Esophagus squamous epithelium (tissue), 5 donors: ENCODE results near the gene RMDN2. TPM values are rescaled to one million over a fixed set of nuclear protein-coding genes. Genes with fewer than 3 reads are reported as not detected.

ENCODE experiments used
- DNase-seq: peaks from one replicate; lab custom pipeline; 2025; lab: John Stamatoyannopoulos, UW
- H3K27ac ChIP-seq, 4 donors: fragments of 200-600 bp; sonication (generic); one replicate each; pipeline ENCODE4 v1.5.1; 2016 to 2019; ENCODE audit warnings: mild to moderate bottlenecking in 1 of 4
- H3K27me3 ChIP-seq, 4 donors: fragments of 200-600 bp; sonication (generic); 1 replicate in 3 of 4; 2 replicates in 1 of 4; pipeline versions ENCODE4 v1.5.1 to v1.6.0; 2017 to 2021; ENCODE audit warnings: antibody characterized with exemption in 1 of 4
- H3K36me3 ChIP-seq, 3 donors: fragments of 200-600 bp; sonication (generic); one replicate each; pipeline ENCODE4 v1.5.1; 2016 to 2019
- H3K4me1 ChIP-seq, 3 donors: fragments of 200-600 bp; sonication (generic); one replicate each; pipeline ENCODE4 v1.5.1; 2017 to 2019
- H3K4me3 ChIP-seq, 4 donors: fragments of 200-600 bp; sonication (generic); 1 replicate in 3 of 4; 2 replicates in 1 of 4; pipeline ENCODE4 v1.5.1; 2016 to 2019; ENCODE audit warnings: mild to moderate bottlenecking in 2 of 4, moderate library complexity in 1 of 4
- H3K9me3 ChIP-seq, 3 donors: fragments of 200-600 bp; sonication (generic); one replicate each; pipeline ENCODE4 v1.5.1; 2016 to 2019
- POLR2A ChIP-seq, 4 donors: fragments of 450-650 bp; IDR thresholded peaks; one replicate each; pipeline ENCODE4 v1.6.1; 2017; ENCODE audit warnings: antibody characterized with exemption in 4 of 4, mild to moderate bottlenecking in 4 of 4, moderate library complexity in 3 of 4
- WGBS, 2 donors: methylation state at CpG; one replicate each; pipeline ENCODE4 v1.1.5; 2018; 5-methylcytosine and 5-hydroxymethylcytosine counted together
- intact Hi-C: fragments of 100-400 bp; cut with DNase I; formaldehyde crosslinking; loops from one replicate; pipeline ENCODE4 v1.15.0; 2022
- total RNA-seq, 4 donors: library from RNA; depleted of rRNA; stranded (reverse); fragments of >200 nt; gene quantifications; one replicate each; pipeline ENCODE4 v1.1.0, GENCODE V29; 2016
- TF ChIP-seq, protein P1 (sequence below), 6 experiments: fragments of 450-650 bp in 4 of 6; fragments of 200-600 bp in 2 of 6; sonication (generic) in 2 of 6; IDR thresholded peaks; one replicate each; pipeline ENCODE4 v1.5.1; 2016 to 2019; ENCODE audit warnings: antibody characterized with exemption in 6 of 6, mild to moderate bottlenecking in 4 of 6, moderate library complexity in 4 of 6
- donor health status: DM: yes; HTN: yes; CAD: no.

The RMDN2 gene
- total RNA-seq, 4 donors from 2014 or later, result 3.4 to 7.8 (median 4.7) TPM

DNA sequence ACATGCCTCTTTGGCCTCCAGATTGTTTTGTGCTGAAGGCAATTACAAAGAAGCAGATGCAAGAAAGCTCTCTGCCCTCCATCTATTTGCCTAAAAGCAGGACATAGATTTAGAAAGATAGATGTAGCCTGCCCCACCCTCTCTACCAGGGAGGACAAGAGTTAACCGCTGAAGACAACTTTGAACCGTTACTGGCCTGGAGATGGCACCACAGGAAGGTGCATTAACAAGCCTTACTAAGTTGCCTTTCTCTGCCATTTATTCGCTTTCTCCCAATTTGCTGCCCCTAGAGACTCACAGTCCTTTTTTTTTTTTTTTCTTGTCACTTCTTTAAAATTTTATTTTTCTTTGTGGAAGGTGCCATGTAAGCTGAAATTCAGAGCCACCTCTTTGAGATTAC is 28.8 kb upstream of the RMDN2 start:
- H3K4me3 ChIP-seq, result no peak overlapping the region
- WGBS, 2 donors, result 56 to 57% methylated on average over 3 of the region's 3 CpGs
- no peaks in the 10 kb centered on the region for H3K27me3 ChIP-seq
- no peak for DNase-seq
- no peaks in the 10 kb centered on the region for H3K36me3 ChIP-seq
- TF ChIP-seq, protein P1, sequence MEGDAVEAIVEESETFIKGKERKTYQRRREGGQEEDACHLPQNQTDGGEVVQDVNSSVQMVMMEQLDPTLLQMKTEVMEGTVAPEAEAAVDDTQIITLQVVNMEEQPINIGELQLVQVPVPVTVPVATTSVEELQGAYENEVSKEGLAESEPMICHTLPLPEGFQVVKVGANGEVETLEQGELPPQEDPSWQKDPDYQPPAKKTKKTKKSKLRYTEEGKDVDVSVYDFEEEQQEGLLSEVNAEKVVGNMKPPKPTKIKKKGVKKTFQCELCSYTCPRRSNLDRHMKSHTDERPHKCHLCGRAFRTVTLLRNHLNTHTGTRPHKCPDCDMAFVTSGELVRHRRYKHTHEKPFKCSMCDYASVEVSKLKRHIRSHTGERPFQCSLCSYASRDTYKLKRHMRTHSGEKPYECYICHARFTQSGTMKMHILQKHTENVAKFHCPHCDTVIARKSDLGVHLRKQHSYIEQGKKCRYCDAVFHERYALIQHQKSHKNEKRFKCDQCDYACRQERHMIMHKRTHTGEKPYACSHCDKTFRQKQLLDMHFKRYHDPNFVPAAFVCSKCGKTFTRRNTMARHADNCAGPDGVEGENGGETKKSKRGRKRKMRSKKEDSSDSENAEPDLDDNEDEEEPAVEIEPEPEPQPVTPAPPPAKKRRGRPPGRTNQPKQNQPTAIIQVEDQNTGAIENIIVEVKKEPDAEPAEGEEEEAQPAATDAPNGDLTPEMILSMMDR (IDR thresholded peaks at IDR 0.05), result no peak
- TF ChIP-seq POLR2A (IDR thresholded peaks at IDR 0.05), result no peak
- H3K27ac ChIP-seq, result no peak overlapping the region
- H3K4me1 ChIP-seq, result peaks cover 0 to 17% (median 0%) of the 10 kb centered on the region in 3 donors
- intact Hi-C loops, result no loop called here
- no peaks in the 10 kb centered on the region for H3K9me3 ChIP-seq

DNA sequence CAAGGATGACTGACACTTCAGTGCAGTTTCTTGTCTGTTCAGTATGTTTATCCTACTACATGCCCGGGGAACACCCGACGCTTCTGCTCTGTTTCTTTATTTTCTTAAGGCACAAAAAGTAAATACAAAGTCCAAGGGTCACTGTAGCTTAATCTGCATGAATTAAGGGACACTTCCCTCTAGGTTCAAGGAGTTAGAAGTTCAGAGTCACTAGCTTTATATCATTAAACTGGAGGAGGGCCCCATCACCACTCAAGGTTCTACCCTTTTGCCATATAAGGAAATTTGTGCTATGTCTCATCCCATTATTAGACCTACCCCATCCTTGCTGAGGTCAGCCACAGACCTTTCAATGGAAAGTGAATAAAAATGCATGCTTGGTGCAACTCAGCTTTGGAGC is 27.6 kb upstream of the RMDN2 start:
- Histone ChIP-seq H3K27ac (no peak overlapping the region), H3K9me3 (no peaks in the 10 kb centered on the region), H3K4me3 (no peak overlapping the region), H3K36me3 (no peaks in the 10 kb centered on the region), H3K27me3 (no peaks in the 10 kb centered on the region), H3K4me1 (peaks cover 0 to 12% (median 0%) of the 10 kb centered on the region in 3 donors)
- no peak for TF ChIP-seq POLR2A (IDR thresholded peaks at IDR 0.05)
- TF ChIP-seq, protein P1 (IDR thresholded peaks at IDR 0.05), result no peak
- 45 to 49% methylated on average over 3 of the region's 3 CpGs for WGBS, 2 donors
- intact Hi-C loops, result no loop called here
- DNase-seq, result no peak

DNA sequence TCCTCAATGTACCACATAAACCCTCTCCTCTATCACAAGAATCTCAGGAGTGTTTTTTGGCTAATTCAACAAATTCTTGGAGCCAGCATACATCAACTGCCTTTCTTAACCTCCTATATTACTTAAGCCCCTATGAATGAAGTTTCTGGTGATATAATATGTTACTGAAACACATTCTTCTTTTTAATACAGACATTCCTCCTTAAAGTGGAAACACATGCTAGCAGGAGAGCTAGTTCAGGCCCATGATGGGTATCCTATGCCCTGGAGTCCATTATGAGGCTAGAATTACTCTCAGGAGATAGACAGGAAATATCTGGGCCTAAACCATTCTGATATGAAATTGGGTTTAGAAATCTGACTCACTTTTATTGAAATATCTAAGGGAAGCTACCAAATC is 26.6 kb upstream of the RMDN2 start:
- no peak for DNase-seq
- no peak overlapping the region for H3K4me3 ChIP-seq
- H3K36me3 ChIP-seq, result no peaks in the 10 kb centered on the region
- peaks cover 0 to 11% (median 0%) of the 10 kb centered on the region in 3 donors for H3K4me1 ChIP-seq
- no peak overlapping the region for H3K27ac ChIP-seq
- intact Hi-C loops, result no loop called here
- H3K9me3 ChIP-seq, result no peaks in the 10 kb centered on the region
- no peaks in the 10 kb centered on the region for H3K27me3 ChIP-seq
- TF ChIP-seq POLR2A (IDR thresholded peaks at IDR 0.05), result no peak
- TF ChIP-seq, protein P1 (IDR thresholded peaks at IDR 0.05), result no peak

DNA sequence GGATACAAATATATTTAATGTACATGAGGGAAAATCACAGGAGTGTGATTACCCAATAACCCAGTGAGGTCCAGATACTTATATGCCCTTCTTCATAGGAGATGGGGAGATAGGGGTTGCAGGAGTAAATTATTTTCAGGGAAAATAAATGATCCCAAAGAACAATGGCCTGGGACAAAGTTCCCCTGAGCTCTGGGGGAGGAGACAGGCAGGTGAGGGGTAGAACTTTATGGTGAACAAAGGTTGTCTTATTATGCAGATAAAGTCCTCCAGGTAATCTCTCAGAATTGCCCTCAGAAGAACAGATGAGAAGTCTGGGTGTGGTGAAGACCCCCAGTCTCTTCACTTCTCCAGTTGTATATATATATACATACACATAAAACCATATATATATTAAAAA is 22.1 kb upstream of the RMDN2 start:
- Histone ChIP-seq H3K4me1 (peaks cover 0 to 8% (median 0%) of the 10 kb centered on the region in 3 donors), H3K27me3 (no peaks in the 10 kb centered on the region), H3K9me3 (no peaks in the 10 kb centered on the region), H3K4me3 (no peak overlapping the region), H3K27ac (no peak overlapping the region), H3K36me3 (no peaks in the 10 kb centered on the region)
- intact Hi-C loops, result no loop called here
- no peak for TF ChIP-seq POLR2A (IDR thresholded peaks at IDR 0.05)
- TF ChIP-seq, protein P1 (IDR thresholded peaks at IDR 0.05), result no peak
- DNase-seq, result no peak

DNA sequence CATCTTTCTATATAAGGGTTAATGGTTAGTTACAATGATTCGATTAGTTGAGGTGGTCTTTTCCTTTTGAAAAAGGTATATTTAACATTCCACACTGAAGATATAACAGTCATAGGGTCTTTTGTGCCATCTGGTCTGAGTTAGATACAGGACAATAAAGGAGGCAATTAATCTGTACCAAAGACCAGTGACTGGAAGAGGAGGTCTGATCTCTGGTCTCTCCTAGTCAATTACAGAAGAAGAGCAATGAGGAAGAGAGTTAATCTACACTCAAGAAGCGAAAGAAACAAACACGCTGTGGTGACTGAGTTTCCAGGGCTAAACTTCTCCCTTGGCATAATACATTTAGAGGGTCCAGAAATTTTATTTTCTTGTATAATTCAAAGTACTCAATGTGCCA is 20.7 kb upstream of the RMDN2 start:
- Histone ChIP-seq H3K36me3 (no peaks in the 10 kb centered on the region), H3K4me1 (peaks cover 0 to 8% (median 0%) of the 10 kb centered on the region in 3 donors), H3K4me3 (no peak overlapping the region), H3K27me3 (no peaks in the 10 kb centered on the region), H3K9me3 (no peaks in the 10 kb centered on the region), H3K27ac (no peak overlapping the region)
- no peak for DNase-seq
- intact Hi-C loops, result no loop called here
- 80 to 82% methylated on average over 3 of the region's 3 CpGs for WGBS, 2 donors
- TF ChIP-seq, protein P1 (IDR thresholded peaks at IDR 0.05), result no peak
- no peak for TF ChIP-seq POLR2A (IDR thresholded peaks at IDR 0.05)
